SK-N-SH (cell line): ENCODE results near the gene GDPD4.

ENCODE experiments used
- CTCF ChIP-seq: fragments of 200-600 bp; sonication (generic); IDR thresholded peaks from 2 replicates; pipeline ENCODE4 v1.6.1; 2017; ENCODE audit warnings: antibody characterized with exemption, mild to moderate bottlenecking, moderate library complexity
- FOXJ3 ChIP-seq: sonication (generic); formaldehyde crosslinking; IDR thresholded peaks from 2 replicates; pipeline ENCODE4 v1.5.1; 2020; ENCODE audit warnings: mild to moderate bottlenecking, missing genetic modification reagents
- POLR2AphosphoS5 ChIP-seq: IDR thresholded peaks from 2 replicates; pipeline ENCODE4 v1.6.1; 2012; ENCODE audit warnings: low read depth, low read length
- REST ChIP-seq: IDR thresholded peaks from 2 replicates; pipeline ENCODE4 v1.6.1; 2012; ENCODE audit warnings: mild to moderate bottlenecking, low read depth, low read length, moderate library complexity
- SIN3A ChIP-seq: IDR thresholded peaks from 2 replicates; pipeline ENCODE4 v1.6.1; 2012; ENCODE audit warnings: low read depth, mild to moderate bottlenecking, low read length, moderate library complexity, borderline replicate concordance
- TAF1 ChIP-seq: IDR thresholded peaks from 2 replicates; pipeline ENCODE4 v1.6.1; 2012; ENCODE audit warnings: low read depth, mild to moderate bottlenecking, low read length, moderate library complexity, borderline replicate concordance

GRCh38 chr11:77202941-77203900 lies 98.3 kb downstream of the GDPD4 start:
- TF ChIP-seq CTCF, result no peak
- no peak for TF ChIP-seq SIN3A
- TF ChIP-seq POLR2AphosphoS5, result no peak
- TF ChIP-seq FOXJ3 (CRISPR knock-in tag), result no peak
- TF ChIP-seq REST, result no peak
- TF ChIP-seq TAF1, result no peak
